ENCODE data around the gene OSBPL9.
"Not testable (repeated sequence)": the region's sequence is repeated elsewhere in the genome, so short reads cannot be mapped to it uniquely, and the experiment has no call there.

The OSBPL9 gene

GRCh38 chr1:51666478-51666877 is 49.6 kb downstream of the OSBPL9 start:
- DNase-seq (ENCODE audit: low spot score) = no peak

GRCh38 chr1:51667561-51667960 is 50.7 kb downstream of the OSBPL9 start:
- DNase-seq (ENCODE audit: low spot score) = no peak

- DNase-seq (ENCODE audit: low spot score) = no peak
Observed at GRCh38 chr1:51669272-51669671, 52.4 kb downstream of the OSBPL9 start.

- no peak for DNase-seq (ENCODE audit: low spot score)
Observed at GRCh38 chr1:51669816-51670215, 52.9 kb downstream of the OSBPL9 start.

- DNase-seq (ENCODE audit: low spot score) = no peak
Observed at GRCh38 chr1:51671527-51672325, 54.8 kb downstream of the OSBPL9 start.

GRCh38 chr1:51673279-51673678 is 56.4 kb downstream of the OSBPL9 start:
- no peak for DNase-seq (ENCODE audit: low spot score)

- no peak for DNase-seq (ENCODE audit: low spot score)
Observed at GRCh38 chr1:51675177-51675780, 58.4 kb downstream of the OSBPL9 start.

- DNase-seq (ENCODE audit: low spot score) = no peak
Observed at GRCh38 chr1:51679435-51679834, 62.5 kb downstream of the OSBPL9 start.

GRCh38 chr1:51684776-51685175 is 67.9 kb downstream of the OSBPL9 start:
- DNase-seq (ENCODE audit: low spot score) = no peak

GRCh38 chr1:51686450-51686849 is 69.6 kb downstream of the OSBPL9 start:
- no peak for DNase-seq (ENCODE audit: low spot score)

GRCh38 chr1:51689075-51689440 is 72.2 kb downstream of the OSBPL9 start:
- no peak for DNase-seq (ENCODE audit: low spot score)

- DNase-seq (ENCODE audit: low spot score) = no peak
Observed at GRCh38 chr1:51689643-51690042, 72.8 kb downstream of the OSBPL9 start.

- no peak for DNase-seq (ENCODE audit: low spot score)
Observed at GRCh38 chr1:51690285-51690961, 73.5 kb downstream of the OSBPL9 start.

- DNase-seq (ENCODE audit: low spot score) = no peak
Observed at GRCh38 chr1:51691920-51692319, 75.0 kb downstream of the OSBPL9 start.

- no peak for DNase-seq (ENCODE audit: low spot score)
Observed at GRCh38 chr1:51693419-51694155, 76.7 kb downstream of the OSBPL9 start.

GRCh38 chr1:51697166-51697565 is 80.3 kb downstream of the OSBPL9 start:
- DNase-seq (ENCODE audit: low spot score) = no peak

- no peak for DNase-seq (ENCODE audit: low spot score)
Observed at GRCh38 chr1:51699391-51699790, 82.5 kb downstream of the OSBPL9 start.

GRCh38 chr1:51701782-51702181 is 84.9 kb downstream of the OSBPL9 start:
- not testable (repeated sequence) for DNase-seq (ENCODE audit: low spot score)

- not testable (repeated sequence) for DNase-seq (ENCODE audit: low spot score)
Observed at GRCh38 chr1:51702220-51702619, 85.3 kb downstream of the OSBPL9 start.

GRCh38 chr1:51705035-51705434 is 88.1 kb downstream of the OSBPL9 start:
- DNase-seq (ENCODE audit: low spot score) = no peak

GRCh38 chr1:51708911-51709760 is 92.2 kb downstream of the OSBPL9 start:
- DNase-seq (ENCODE audit: low spot score) = no peak

- no peak for DNase-seq (ENCODE audit: low spot score)
Observed at GRCh38 chr1:51709951-51710350, 93.1 kb downstream of the OSBPL9 start.
